ENCODE measurements around the gene RIMS1. TPM values are rescaled to one million over a fixed set of nuclear protein-coding genes. Genes with fewer than 3 reads are reported as not detected.

RIMS1 gene
- total RNA-seq, 1 donor from 2014 or later = 2.2 TPM

- H3K4me2 ChIP-seq (ENCODE audit: low read length) = no peak overlapping the region
- Mint-ChIP-seq H3K4me3 (ENCODE audit: unreplicated experiment) (no peak overlapping the region), H3K27me3 (ENCODE audit: low read depth, unreplicated experiment) (no peaks in the 10 kb centered on the region), H3K27ac (ENCODE audit: unreplicated experiment) (no peak overlapping the region), H3K36me3 (ENCODE audit: low read depth, unreplicated experiment) (no peaks in the 10 kb centered on the region), H3K4me1 (ENCODE audit: low read depth, unreplicated experiment) (no peaks in the 10 kb centered on the region), H3K9me3 (ENCODE audit: unreplicated experiment) (no peaks in the 10 kb centered on the region)
- no peak for FAIRE-seq
- H3K9ac ChIP-seq (ENCODE audit: low read length) = no peak overlapping the region
- TF ChIP-seq EZH2 (IDR thresholded peaks at IDR 0.05; ENCODE audit: insufficient read depth, low read length) (no peak), CTCF (IDR thresholded peaks at IDR 0.05; ENCODE audit: insufficient read depth, low read depth, low read length) (no peak)
- H2AFZ ChIP-seq (ENCODE audit: low read depth, low read length) = no peak overlapping the region
- H4K20me1 ChIP-seq (ENCODE audit: insufficient read depth, low read length) = no peaks in the 10 kb centered on the region
- H3K27ac ChIP-seq (ENCODE audit: low read depth, low read length) = no peak overlapping the region
- H3K79me2 ChIP-seq (ENCODE audit: insufficient read depth, low read length) = no peaks in the 10 kb centered on the region
- DNase-seq (ENCODE audit: low read depth) = no peak
- H3K4me3 ChIP-seq (ENCODE audit: insufficient read depth, low read depth, low read length) = no peak overlapping the region
- no peaks in the 10 kb centered on the region for H3K36me3 ChIP-seq (ENCODE audit: insufficient read depth, low read length)
- H3K4me1 ChIP-seq (ENCODE audit: insufficient read depth, low read length) = no peaks in the 10 kb centered on the region
- H3K9me3 ChIP-seq (ENCODE audit: insufficient read depth, low read depth, low read length) = no peaks in the 10 kb centered on the region
- no peaks in the 10 kb centered on the region for H3K27me3 ChIP-seq (ENCODE audit: insufficient read depth, low read length)
Observed at GRCh38 chr6:72078096-72078495, 191.7 kb downstream of the RIMS1 start.

GRCh38 chr6:72080260-72080941 is 194.1 kb downstream of the RIMS1 start:
- no peak for TF ChIP-seq EZH2 (IDR thresholded peaks at IDR 0.05; ENCODE audit: insufficient read depth, low read length)
- Histone ChIP-seq H3K9me3 (ENCODE audit: insufficient read depth, low read depth, low read length) (no peaks in the 10 kb centered on the region), H3K9ac (ENCODE audit: low read length) (no peak overlapping the region), H3K27me3 (ENCODE audit: insufficient read depth, low read length) (no peaks in the 10 kb centered on the region), H2AFZ (ENCODE audit: low read depth, low read length) (no peak overlapping the region), H3K27ac (ENCODE audit: low read depth, low read length) (no peak overlapping the region), H4K20me1 (ENCODE audit: insufficient read depth, low read length) (no peaks in the 10 kb centered on the region), H3K79me2 (ENCODE audit: insufficient read depth, low read length) (no peaks in the 10 kb centered on the region), H3K4me1 (ENCODE audit: insufficient read depth, low read length) (no peaks in the 10 kb centered on the region), H3K4me3 (ENCODE audit: insufficient read depth, low read depth, low read length) (no peak overlapping the region), H3K4me2 (ENCODE audit: low read length) (no peak overlapping the region), H3K36me3 (ENCODE audit: insufficient read depth, low read length) (no peaks in the 10 kb centered on the region)
- no peaks in the 10 kb centered on the region for H3K4me1 Mint-ChIP-seq (ENCODE audit: low read depth, unreplicated experiment)
- H3K27me3 Mint-ChIP-seq (ENCODE audit: low read depth, unreplicated experiment) = no peaks in the 10 kb centered on the region
- DNase-seq (ENCODE audit: low read depth) (no peak), FAIRE-seq (no peak)
- H3K4me3 Mint-ChIP-seq (ENCODE audit: unreplicated experiment) = no peak overlapping the region
- H3K9me3 Mint-ChIP-seq (ENCODE audit: unreplicated experiment) = no peaks in the 10 kb centered on the region
- no peaks in the 10 kb centered on the region for H3K36me3 Mint-ChIP-seq (ENCODE audit: low read depth, unreplicated experiment)
- no peak overlapping the region for H3K27ac Mint-ChIP-seq (ENCODE audit: unreplicated experiment)

- Mint-ChIP-seq H3K27ac (ENCODE audit: unreplicated experiment) (no peak overlapping the region), H3K9me3 (ENCODE audit: unreplicated experiment) (no peaks in the 10 kb centered on the region), H3K36me3 (ENCODE audit: low read depth, unreplicated experiment) (no peaks in the 10 kb centered on the region), H3K4me3 (ENCODE audit: unreplicated experiment) (no peak overlapping the region), H3K27me3 (ENCODE audit: low read depth, unreplicated experiment) (no peaks in the 10 kb centered on the region), H3K4me1 (ENCODE audit: low read depth, unreplicated experiment) (no peaks in the 10 kb centered on the region)
- no peaks in the 10 kb centered on the region for H3K36me3 ChIP-seq (ENCODE audit: insufficient read depth, low read length)
- no peaks in the 10 kb centered on the region for H3K9me3 ChIP-seq (ENCODE audit: insufficient read depth, low read depth, low read length)
- H3K27me3 ChIP-seq (ENCODE audit: insufficient read depth, low read length) = no peaks in the 10 kb centered on the region
- no peak overlapping the region for H3K9ac ChIP-seq (ENCODE audit: low read length)
- H3K27ac ChIP-seq (ENCODE audit: low read depth, low read length) = no peak overlapping the region
- DNase-seq (ENCODE audit: low read depth) (no peak), FAIRE-seq (no peak)
- TF ChIP-seq EZH2 (IDR thresholded peaks at IDR 0.05; ENCODE audit: insufficient read depth, low read length) (no peak), CTCF (IDR thresholded peaks at IDR 0.05; ENCODE audit: insufficient read depth, low read depth, low read length) (no peak)
- H2AFZ ChIP-seq (ENCODE audit: low read depth, low read length) = no peak overlapping the region
- no peak overlapping the region for H3K4me3 ChIP-seq (ENCODE audit: insufficient read depth, low read depth, low read length)
- H3K4me1 ChIP-seq (ENCODE audit: insufficient read depth, low read length) = no peaks in the 10 kb centered on the region
- H3K4me2 ChIP-seq (ENCODE audit: low read length) = no peak overlapping the region
- H3K79me2 ChIP-seq (ENCODE audit: insufficient read depth, low read length) = no peaks in the 10 kb centered on the region
- H4K20me1 ChIP-seq (ENCODE audit: insufficient read depth, low read length) = no peaks in the 10 kb centered on the region
Observed at GRCh38 chr6:72081871-72082270, 195.5 kb downstream of the RIMS1 start.

Data from astrocyte (in vitro differentiated cells and primary cell).